Left kidney (tissue), 2 donors: ENCODE measurements around the gene COL12A1. TPM values are rescaled to one million over a fixed set of nuclear protein-coding genes. Genes with fewer than 3 reads are reported as not detected.

Experiments
- DNase-seq: peaks from one replicate; pipeline ENCODE4 v3.0.0-alpha.2; 2013
- polyA plus RNA-seq: library from polyadenylated mRNA; unstranded; fragments of 120-200 nt; gene quantifications from one replicate; pipeline ENCODE4 v1.2.1, GENCODE V29; 2013; ENCODE audit not compliant: insufficient read length

The COL12A1 gene
- polyA plus RNA-seq, 1 donor = 79.2 TPM

GRCh38 chr6:75098709-75099108 lies 107.1 kb downstream of the COL12A1 start:
- DNase-seq = no peak

GRCh38 chr6:75096966-75097365 lies 108.9 kb downstream of the COL12A1 start:
- no peak for DNase-seq

DNA sequence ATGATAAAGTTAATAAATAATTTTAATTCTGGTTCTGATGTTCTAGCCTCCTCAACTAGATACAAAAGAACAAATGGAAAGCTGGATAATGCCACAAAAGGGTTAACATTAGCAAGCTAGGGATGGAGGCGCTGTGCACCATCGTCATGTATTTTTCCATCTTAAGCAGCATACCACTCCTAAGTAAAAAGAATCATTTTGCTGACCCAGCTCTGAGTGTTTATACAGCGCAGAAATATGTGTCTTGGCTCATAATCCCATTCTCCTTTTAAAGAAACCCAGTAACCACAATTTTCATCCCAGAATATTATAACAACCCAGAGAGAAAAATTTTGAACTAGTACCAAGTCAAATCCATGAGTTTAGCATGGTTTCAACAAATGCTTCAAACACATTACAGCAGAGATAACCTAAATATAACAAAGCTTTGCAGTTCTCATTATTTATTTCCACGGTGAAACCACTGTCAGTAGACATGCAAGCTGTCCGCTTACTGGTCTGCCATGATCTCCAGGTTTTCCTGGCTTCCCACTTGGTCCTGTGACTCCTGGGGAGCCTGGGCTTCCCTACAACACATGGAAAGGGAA lies 111.1 kb downstream of the COL12A1 start:
- no peak for DNase-seq

DNA sequence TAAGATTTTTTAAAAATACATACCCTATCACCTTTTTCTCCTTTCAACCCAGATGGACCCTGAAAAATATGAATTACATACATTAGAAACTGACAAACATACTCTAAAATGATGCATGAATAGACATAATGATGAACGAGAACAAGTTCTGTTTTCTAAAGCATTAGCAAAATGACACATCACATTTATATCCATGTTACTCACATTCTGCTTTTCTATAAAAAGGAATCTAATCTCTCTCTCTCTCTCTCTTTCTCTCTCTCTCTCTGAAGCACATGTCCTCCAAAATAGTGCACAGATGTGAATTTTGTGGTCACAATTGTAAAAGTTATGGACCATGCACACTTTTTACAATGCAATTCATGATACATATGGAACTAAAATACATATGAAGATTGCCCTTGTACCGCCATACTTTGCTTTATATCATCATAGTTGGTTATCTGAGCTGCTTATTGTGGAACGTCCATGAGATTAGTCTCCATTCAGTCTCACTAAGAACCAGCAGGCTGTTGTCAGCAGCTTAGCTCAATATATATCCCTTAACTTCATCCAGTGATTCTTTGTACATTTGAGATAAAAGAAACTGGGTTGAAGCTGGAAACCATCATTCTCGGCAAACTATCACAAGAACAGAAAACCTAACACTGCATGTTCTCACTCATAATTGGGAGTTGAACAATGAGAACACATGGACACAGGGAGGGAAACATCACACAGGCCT lies 114.2 kb downstream of the COL12A1 start:
- no peak for DNase-seq

GRCh38 chr6:75090576-75090975 lies 115.3 kb downstream of the COL12A1 start:
- no peak for DNase-seq

DNA sequence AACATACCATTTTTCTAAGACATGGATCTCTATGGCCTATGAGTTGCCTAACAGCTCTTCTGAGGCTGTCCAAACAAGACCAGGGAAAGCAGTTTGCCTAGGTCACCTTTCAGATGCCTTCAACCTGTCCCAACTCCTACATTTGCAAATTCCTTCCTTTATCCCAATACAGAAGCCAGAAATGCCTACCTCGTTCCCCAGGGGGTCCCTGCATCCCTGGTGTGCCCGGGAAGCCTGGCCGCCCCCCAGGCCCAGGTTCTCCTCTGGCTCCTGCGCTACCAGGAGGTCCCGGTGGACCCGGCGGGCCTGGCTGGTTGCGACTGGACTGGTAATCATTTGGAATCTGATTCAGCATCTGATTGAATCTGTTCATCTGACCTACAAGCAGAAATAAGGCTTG lies 115.9 kb downstream of the COL12A1 start:
- DNase-seq = no peak

DNA sequence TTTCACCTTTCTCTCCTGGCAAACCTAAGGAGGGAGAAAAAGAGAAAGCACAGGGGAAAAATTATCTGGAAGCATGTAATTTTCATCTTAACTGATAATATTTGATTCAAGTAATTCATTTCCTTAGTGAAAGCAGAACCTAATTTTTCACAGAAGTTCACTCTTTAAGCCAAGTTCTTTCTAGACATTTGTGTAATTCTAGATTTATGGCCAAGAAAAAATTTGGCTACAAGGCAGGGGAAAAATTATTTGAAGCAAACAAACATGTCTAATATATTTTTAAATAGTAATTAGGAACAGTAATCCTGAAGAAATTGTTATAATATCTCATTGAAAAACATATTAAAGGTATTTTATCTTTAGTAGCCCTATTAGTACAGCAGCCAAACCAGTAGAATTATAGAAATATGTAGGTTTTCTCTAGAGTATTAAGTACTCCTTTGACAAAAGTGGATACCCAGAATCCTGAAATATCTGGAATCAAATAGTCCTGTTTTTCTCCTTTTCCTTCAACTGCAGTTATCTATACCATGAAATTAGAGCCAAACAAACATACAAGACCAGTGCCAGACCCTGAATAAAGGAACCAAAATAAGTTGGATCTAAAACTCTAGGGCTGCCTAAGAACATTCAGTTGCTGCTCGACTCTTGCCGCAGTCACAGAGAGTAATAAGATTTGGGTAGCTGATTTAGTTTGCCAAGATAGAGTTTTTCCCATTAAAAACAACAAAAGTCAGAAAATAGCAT lies 116.5 kb downstream of the COL12A1 start:
- DNase-seq = no peak

GRCh38 chr6:75085931-75086635 lies 119.8 kb downstream of the COL12A1 start:
- DNase-seq = no peak

DNA sequence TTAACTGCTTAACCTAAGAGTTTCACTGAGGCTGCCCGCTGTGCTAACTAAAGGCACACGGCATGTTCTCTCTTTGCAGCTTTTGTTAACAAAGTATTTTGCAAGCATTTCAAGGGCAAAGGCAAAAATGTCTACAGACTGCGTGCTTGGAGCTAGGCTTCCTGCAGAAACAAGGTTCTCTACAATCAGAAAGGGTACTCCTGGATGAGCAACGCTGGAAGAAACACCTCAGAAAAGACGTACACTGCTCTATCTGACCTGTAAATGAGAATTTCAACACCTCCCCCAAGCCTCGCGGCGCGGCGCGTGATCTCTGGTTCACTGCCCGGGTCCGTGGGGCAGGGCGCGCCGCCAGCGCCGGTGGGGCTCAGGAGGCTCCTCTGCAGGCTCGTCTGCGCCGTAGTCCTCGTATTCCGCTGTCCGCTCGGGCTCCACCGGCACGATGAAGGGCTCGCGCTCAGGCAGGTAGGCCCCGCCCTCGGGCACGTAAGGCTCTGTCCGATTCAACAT lies 120.9 kb downstream of the COL12A1 start:
- DNase-seq = no peak

- no peak for DNase-seq
Measured at GRCh38 chr6:75084018-75084417, 121.8 kb downstream of the COL12A1 start.

GRCh38 chr6:75081921-75082320 lies 123.9 kb downstream of the COL12A1 start:
- DNase-seq = no peak

GRCh38 chr6:75081047-75081446 lies 124.8 kb downstream of the COL12A1 start:
- DNase-seq = no peak

GRCh38 chr6:75079589-75079988 lies 126.3 kb downstream of the COL12A1 start:
- no peak for DNase-seq

- no peak for DNase-seq
Measured at GRCh38 chr6:75077701-75078100, 128.2 kb downstream of the COL12A1 start.

GRCh38 chr6:75076009-75076408 lies 129.8 kb downstream of the COL12A1 start:
- DNase-seq = no peak

DNA sequence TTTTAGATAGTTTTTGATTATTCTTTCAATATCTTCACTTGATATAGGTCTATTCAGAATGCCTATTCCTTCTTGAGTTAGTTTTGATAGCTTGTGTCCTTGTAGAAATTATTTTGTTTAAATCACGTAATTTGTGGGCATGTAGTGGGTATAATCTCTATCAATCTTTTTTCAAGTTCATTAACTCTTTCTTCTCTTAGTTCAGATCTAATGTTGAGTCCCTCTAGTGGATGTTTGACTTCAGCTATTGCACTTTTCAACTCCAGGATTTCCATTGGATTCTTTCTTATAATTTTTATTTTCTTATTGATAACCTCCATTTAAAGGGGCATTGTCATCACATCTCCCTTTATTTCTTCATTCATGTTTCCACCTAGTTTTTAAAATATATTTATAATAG lies 135.6 kb downstream of the COL12A1 start:
- DNase-seq = no peak

GRCh38 chr6:75065523-75065922 lies 140.3 kb downstream of the COL12A1 start:
- no peak for DNase-seq

DNA sequence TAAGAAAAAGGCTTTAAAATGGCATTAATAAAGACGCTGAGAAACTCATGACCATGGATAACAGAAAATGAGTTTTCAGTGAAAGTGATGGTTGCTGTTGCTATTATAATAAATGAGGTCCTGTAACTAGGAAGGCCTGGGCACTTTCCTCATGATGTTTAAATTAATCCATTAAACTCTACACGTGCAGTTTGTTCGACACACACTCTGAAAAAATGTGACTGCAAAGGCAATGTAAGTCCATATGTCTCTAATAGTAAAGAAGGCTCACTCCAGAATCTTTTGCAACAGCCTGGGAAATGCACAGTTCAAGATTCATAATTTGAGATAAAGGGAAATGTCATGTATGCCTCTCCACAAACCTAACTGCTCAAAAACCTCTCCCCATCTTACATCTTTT lies 153.4 kb downstream of the COL12A1 start:
- no peak for DNase-seq

DNA sequence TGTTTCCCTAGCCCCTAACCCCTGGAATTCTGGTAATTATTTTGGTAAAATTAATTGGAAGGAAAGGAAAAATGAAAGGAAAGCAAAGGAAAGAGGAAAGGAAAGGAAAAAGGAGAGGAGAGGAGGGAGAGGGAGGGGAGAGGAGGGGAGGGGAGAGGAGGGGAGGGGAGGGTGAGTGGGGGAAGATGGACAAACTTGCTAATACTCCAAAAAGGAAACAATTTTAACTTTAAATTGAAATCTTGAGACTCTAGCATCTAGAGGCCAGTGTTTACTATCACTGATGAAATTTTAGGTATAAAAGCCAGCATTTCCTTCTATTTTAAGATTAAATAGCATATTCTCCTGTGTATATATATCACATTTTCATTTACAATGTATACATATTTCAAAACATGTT lies 156.5 kb downstream of the COL12A1 start:
- DNase-seq = no peak

DNA sequence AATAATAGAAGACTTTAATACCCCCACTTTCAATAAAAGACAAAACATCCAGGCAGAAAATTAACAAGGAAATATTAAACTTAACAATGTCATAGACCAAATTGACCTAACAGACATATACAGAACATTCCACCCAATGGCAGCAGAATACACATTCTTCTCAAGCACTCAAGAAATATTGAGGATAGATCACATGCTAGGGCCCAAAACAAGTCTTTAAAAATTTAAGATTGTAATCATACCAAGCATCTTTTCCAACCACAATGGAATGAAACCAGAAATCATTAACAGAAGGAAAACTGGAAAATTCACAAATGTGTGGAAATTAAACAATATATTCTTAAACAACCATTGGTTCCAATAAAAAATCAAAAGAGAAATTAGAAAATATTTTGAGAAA lies 161.0 kb downstream of the COL12A1 start:
- no peak for DNase-seq

- DNase-seq = no peak
Measured at GRCh38 chr6:75041381-75041780, 164.5 kb downstream of the COL12A1 start.
